Memory B cell (primary cell): Measurements from ENCODE around the gene ADAMTS8.

Experiments
- ATAC-seq: fragments of 150-1000 bp; cut with Tn5 transposase; 2 replicates; pipeline ENCODE4 v1.10.0; 2021; ENCODE audit warnings: low read depth, mild to moderate bottlenecking, moderate library complexity
- DNase-seq, 2 donors: peaks; one replicate each; pipeline ENCODE4 v3.0.0; 2022; ENCODE audit warnings: low spot score in 2 of 2
- H3K27ac Mint-ChIP-seq: one replicate; pipeline ENCODE4 v1.8.0; 2022; ENCODE audit warnings: mild to moderate bottlenecking, moderate library complexity, mixed read lengths
- H3K27me3 Mint-ChIP-seq: one replicate; pipeline ENCODE4 v1.8.0; 2022; ENCODE audit warnings: mixed read lengths
- H3K36me3 Mint-ChIP-seq: one replicate; pipeline ENCODE4 v1.8.0; 2022; ENCODE audit warnings: mild to moderate bottlenecking, mixed read lengths
- H3K4me1 Mint-ChIP-seq: one replicate; pipeline ENCODE4 v1.8.0; 2022; ENCODE audit warnings: mixed read lengths
- H3K4me3 Mint-ChIP-seq: one replicate; pipeline ENCODE4 v1.8.0; 2022; ENCODE audit warnings: mild to moderate bottlenecking, moderate library complexity, mixed read lengths
- H3K9me3 Mint-ChIP-seq: one replicate; pipeline ENCODE4 v1.8.0; 2022; ENCODE audit warnings: mixed read lengths

The ADAMTS8 gene

GRCh38 chr11:130358398-130358797, 70.0 kb downstream of the ADAMTS8 start:
- Mint-ChIP-seq H3K36me3 (peaks cover 1% of the 10 kb centered on the region), H3K27me3 (no peaks in the 10 kb centered on the region), H3K4me3 (no peak overlapping the region), H3K9me3 (peaks cover 11% of the 10 kb centered on the region), H3K27ac (no peak overlapping the region), H3K4me1 (no peaks in the 10 kb centered on the region)
- ATAC-seq (no peak), DNase-seq (no peak)
